Inferior parietal cortex (tissue), 1 donor: ENCODE data around the gene PRAMEF12.
"Not testable (repeated sequence)": the region's sequence is repeated elsewhere in the genome, so short reads cannot be mapped to it uniquely, and the experiment has no call there.

Experiments
- DNase-seq: peaks from one replicate; pipeline ENCODE4 v3.0.0-alpha.2; 2016; ENCODE audit errors: extremely low spot score

The PRAMEF12 gene

DNA sequence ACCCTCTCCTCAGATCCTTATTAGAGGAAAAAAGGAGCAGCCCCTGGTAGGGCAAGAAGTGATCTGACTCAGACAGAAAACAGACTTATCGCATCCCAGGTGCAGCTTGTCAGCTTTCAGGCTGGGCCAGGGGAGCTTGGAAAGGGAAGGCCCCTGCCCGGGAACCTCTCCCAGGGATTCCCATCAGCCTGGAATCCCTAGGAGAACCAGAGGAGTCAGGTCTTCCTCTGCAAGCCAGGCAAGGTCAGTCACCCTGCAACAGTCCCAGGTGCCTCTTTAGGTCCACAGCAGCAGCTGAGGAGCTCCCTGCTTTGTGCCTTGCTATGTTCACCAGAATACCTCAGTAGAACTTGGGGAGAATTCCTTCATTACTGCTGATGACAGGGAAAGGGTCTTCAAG lies 2.9 kb upstream of the PRAMEF12 start:
- no peak for DNase-seq

DNA sequence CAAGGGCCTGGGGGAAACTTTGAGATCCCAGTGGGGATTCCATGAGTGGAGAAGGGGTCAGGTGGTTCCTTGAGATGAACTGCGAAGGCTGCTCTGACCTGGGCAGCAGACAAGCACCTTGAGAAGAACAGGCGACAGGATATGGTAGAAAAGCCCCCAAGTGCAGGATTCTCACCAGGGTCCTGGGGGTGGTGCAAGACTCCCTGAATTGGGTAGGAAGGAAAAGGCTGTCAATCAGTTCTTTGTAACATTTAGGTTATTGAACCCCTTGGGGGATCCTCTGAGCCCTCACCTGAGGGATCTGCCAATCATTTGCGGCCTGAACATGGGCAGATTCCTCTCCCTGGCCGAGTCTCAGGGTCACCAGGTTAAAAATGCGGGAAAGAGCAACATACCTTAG lies 2.4 kb upstream of the PRAMEF12 start:
- DNase-seq = no peak

DNA sequence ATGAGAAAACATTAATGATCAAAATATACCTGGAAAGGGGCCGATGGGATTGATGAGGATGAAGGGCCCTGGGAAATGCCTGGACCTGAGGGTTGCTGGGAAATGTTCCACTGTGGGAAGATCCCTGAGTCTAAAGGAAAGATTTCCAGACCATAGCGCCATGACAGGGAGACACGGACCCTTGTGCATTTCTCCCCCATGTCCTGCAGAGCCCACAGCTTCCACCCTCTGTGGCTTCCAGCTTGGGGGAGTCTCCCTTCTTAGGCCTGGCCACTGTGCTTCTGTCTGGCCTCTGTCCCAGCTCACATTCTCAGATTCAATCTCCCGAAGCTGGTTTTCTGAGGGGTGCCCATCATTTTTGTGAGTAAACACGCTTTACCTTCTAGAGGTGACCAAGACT lies 1.0 kb upstream of the PRAMEF12 start:
- DNase-seq = no peak

DNA sequence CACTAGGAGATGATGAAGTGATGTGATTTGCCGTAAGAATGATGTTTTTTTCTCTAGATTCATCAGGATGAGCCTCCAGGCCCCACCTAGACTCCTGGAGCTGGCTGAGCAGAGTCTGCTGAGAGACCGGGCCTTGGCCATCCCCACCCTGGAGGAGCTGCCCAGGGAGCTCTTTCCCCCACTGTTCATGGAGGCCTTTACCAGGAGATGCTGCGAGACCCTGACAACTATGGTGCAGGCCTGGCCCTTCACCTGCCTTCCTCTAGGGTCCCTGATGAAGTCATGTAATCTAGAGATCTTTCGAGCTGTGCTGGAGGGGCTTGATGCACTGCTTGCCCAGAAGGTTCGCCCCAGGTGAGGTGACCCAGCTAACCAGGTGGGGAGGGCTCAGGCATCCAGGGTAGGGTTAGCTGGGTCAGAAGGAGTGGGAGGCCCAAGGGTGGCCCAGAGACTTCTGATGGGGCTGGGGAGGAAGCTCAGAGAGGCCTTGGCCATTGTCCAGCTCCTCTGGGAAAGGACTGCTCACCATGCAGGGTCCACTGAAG lies 1.3 kb downstream of the PRAMEF12 start:
- no peak for DNase-seq

DNA sequence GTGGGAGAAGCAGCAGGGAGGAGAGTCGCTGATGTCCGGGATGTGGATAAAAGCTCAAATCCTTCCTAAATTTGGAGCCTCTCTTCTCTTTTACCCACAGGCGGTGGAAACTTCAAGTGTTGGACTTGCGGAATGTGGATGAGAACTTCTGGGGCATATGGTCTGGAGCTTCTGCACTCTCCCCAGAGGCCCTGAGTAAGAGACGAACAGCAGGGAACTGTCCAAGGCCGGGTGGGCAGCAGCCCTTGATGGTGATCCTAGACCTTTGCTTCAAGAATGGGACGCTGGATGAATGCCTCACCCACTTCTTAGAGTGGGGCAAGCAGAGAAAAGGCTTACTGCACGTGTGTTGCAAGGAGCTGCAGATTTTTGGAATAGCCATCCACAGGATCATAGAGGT lies 1.9 kb downstream of the PRAMEF12 start:
- no peak for DNase-seq

GRCh38 chr1:12776801-12777557 lies 3.4 kb downstream of the PRAMEF12 start:
- no peak for DNase-seq

DNA sequence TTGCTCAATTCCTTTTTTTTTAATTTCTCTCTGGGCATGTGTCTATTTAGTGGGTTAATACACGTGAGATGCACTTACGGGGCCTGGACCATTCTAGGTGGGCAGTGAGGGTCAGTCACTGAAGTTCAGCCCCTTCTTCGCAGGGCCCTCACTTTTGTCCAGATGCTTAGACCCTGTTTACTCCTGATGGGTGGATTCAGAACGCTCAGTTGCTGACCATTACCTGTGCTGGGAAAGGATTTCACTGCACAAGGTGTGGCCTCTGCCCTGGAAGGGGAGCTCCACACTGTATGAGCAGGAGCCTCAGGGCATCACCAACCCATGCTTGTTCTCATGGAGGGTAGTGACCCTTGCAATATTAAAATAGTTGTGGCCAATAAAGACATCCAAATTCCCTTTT lies 4.5 kb downstream of the PRAMEF12 start:
- DNase-seq = no peak

DNA sequence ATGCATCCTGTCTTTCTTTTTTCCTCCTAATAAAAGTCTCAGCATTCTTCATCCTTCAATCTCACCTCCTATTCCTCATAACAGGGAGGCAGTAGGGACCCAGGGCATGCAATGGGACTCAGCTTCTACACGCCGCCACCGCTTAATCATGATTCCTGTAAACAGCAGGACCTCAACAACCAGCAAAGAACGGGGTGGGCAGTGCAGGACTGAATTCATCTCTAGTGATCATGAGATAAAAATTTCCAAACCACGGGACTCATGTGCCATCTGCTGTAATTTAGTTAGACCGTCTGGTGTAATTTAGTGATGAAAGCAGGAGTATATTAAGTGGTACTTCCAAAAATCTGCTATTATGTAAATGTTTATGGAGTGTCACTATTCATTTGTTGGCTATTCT lies 5.4 kb downstream of the PRAMEF12 start:
- DNase-seq = no peak

GRCh38 chr1:12781488-12781887 lies 8.0 kb downstream of the PRAMEF12 start:
- not testable (repeated sequence) for DNase-seq

- not testable (repeated sequence) for DNase-seq
Observed at GRCh38 chr1:12783783-12784182, 10.2 kb downstream of the PRAMEF12 start.

GRCh38 chr1:12784729-12785128 lies 11.2 kb downstream of the PRAMEF12 start:
- not testable (repeated sequence) for DNase-seq

- DNase-seq = not testable (repeated sequence)
Observed at GRCh38 chr1:12791097-12791496, 17.6 kb downstream of the PRAMEF12 start, which contains the start of gene PRAMEF1. Gene PRAMEF1 (plus strand): TSS chr1:12791397. CDS start chr1:12793228, 1,831 bp downstream.

GRCh38 chr1:12798911-12799310 lies 25.4 kb downstream of the PRAMEF12 start:
- DNase-seq = no peak

DNA sequence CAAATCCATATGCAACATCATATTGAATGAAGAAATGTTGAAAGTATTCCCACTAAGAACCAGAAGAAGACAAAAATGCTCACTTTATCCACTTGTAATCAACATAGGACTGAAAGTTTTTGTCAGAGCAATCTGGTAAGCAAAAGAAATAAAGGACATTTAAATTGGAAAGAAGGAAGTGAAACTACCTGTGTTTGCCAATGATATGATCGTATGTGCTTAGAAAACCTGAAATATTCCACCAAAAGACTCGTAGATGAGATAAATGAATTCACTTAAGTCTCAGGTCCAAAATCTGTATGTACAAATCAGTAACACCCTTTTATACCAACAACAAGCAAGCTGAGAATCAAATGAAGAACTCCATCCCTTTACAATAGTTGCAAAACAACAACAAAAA lies 26.2 kb downstream of the PRAMEF12 start:
- DNase-seq = no peak

GRCh38 chr1:12809933-12810332 lies 36.4 kb downstream of the PRAMEF12 start:
- DNase-seq = no peak

GRCh38 chr1:12810691-12811408 lies 37.3 kb downstream of the PRAMEF12 start:
- peak; percentile 8 for DNase-seq

- DNase-seq = no peak
Observed at GRCh38 chr1:12811409-12811784, 37.9 kb downstream of the PRAMEF12 start.

DNA sequence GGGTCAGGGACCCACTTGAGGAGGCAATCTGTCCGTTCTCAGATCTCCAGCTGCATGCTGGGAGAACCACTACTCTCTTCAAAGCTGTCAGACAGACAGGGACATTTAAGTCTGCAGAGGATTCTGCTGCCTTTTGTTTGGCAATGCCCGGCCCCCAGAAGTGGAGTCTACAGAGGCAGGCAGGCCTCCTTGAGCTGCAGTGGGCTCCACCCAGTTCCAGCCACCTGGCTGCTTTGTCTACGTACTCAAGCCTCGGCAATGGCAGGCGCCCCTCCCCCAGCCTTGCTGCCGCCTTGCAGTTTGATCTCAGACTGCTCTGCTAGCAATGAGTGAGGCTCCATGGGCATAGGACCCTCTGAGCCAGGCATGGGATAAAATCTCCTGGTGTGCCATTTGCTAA lies 45.5 kb downstream of the PRAMEF12 start:
- not testable (repeated sequence) for DNase-seq
